ENCODE data around the gene SLC25A19.

Gene SLC25A19

GRCh38 chr17:75289115-75289831, at the start of gene SLC25A19:
Gene SLC25A19, minus strand, starts transcription at chr17:75289433. Its CDS starts 2,669 bp downstream, at chr17:75286764.
- H2AFZ ChIP-seq (ENCODE audit: low read length, unreplicated experiment) = peak within 1 kb of the TSS; percentile 87
- H3K4me1 ChIP-seq (ENCODE audit: control insufficient read depth, insufficient read depth, low read length, unreplicated experiment) = peaks cover 4% of the 10 kb centered on the region
- H3K4me3 ChIP-seq (ENCODE audit: low read depth, low read length) = peak within 1 kb of the TSS; percentile 90
- peak within 1 kb of the TSS; percentile 94 for H3K27ac ChIP-seq (ENCODE audit: low read depth, low read length)
- H3K27me3 ChIP-seq (ENCODE audit: insufficient read depth, low read length) = no peaks in the 10 kb centered on the region
- no peaks in the 10 kb centered on the region for H3K36me3 ChIP-seq (ENCODE audit: insufficient read depth, low read length)
- H3K79me2 ChIP-seq (ENCODE audit: control insufficient read depth, insufficient read depth, low read length, unreplicated experiment) = no peaks in the 10 kb centered on the region

- no peaks in the 10 kb centered on the region for H3K36me3 ChIP-seq (ENCODE audit: insufficient read depth, low read length)
- H3K4me3 ChIP-seq (ENCODE audit: low read depth, low read length) = no peak overlapping the region
- H3K79me2 ChIP-seq (ENCODE audit: control insufficient read depth, insufficient read depth, low read length, unreplicated experiment) = peaks cover 48% of the 10 kb centered on the region
- H3K27ac ChIP-seq (ENCODE audit: low read depth, low read length) = no peak overlapping the region
- no peak overlapping the region for H2AFZ ChIP-seq (ENCODE audit: low read length, unreplicated experiment)
- no peaks in the 10 kb centered on the region for H3K4me1 ChIP-seq (ENCODE audit: control insufficient read depth, insufficient read depth, low read length, unreplicated experiment)
- H3K27me3 ChIP-seq (ENCODE audit: insufficient read depth, low read length) = no peaks in the 10 kb centered on the region
Measured at GRCh38 chr17:75338335-75338734, 49.1 kb upstream of the SLC25A19 start.

GRCh38 chr17:75335315-75335714, 46.1 kb upstream of the SLC25A19 start:
- no peak overlapping the region for H2AFZ ChIP-seq (ENCODE audit: low read length, unreplicated experiment)
- no peak overlapping the region for H3K4me3 ChIP-seq (ENCODE audit: low read depth, low read length)
- H3K27ac ChIP-seq (ENCODE audit: low read depth, low read length) = no peak overlapping the region
- no peaks in the 10 kb centered on the region for H3K4me1 ChIP-seq (ENCODE audit: control insufficient read depth, insufficient read depth, low read length, unreplicated experiment)
- no peaks in the 10 kb centered on the region for H3K27me3 ChIP-seq (ENCODE audit: insufficient read depth, low read length)
- peaks cover 36% of the 10 kb centered on the region for H3K79me2 ChIP-seq (ENCODE audit: control insufficient read depth, insufficient read depth, low read length, unreplicated experiment)
- H3K36me3 ChIP-seq (ENCODE audit: insufficient read depth, low read length) = no peaks in the 10 kb centered on the region

- H2AFZ ChIP-seq (ENCODE audit: low read length, unreplicated experiment) = no peak overlapping the region
- no peaks in the 10 kb centered on the region for H3K4me1 ChIP-seq (ENCODE audit: control insufficient read depth, insufficient read depth, low read length, unreplicated experiment)
- H3K4me3 ChIP-seq (ENCODE audit: low read depth, low read length) = no peak overlapping the region
- H3K27ac ChIP-seq (ENCODE audit: low read depth, low read length) = no peak overlapping the region
- H3K36me3 ChIP-seq (ENCODE audit: insufficient read depth, low read length) = no peaks in the 10 kb centered on the region
- H3K27me3 ChIP-seq (ENCODE audit: insufficient read depth, low read length) = no peaks in the 10 kb centered on the region
- peaks cover 33% of the 10 kb centered on the region for H3K79me2 ChIP-seq (ENCODE audit: control insufficient read depth, insufficient read depth, low read length, unreplicated experiment)
Measured at GRCh38 chr17:75334723-75335122, 45.5 kb upstream of the SLC25A19 start.

DNA sequence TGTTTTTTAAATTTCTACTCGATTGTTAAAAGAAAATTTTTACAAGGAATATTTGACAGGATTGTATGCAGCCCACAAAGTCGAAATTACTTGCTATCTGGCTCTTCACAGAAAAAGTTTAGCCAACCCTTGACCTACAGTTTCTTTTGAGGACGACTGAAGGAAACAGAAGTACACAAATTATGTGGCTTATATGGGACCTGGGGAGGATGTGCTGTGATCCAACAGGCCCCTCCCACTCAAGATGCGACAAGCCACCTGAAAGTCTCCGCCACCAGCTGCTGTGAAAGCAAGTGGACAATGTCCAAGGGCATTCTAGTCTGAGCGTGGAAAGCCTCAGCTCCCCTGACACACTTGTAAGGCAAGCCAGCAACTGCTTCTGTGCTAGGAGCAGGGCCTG, 42.4 kb upstream of the SLC25A19 start:
- no peak overlapping the region for H3K4me3 ChIP-seq (ENCODE audit: low read depth, low read length)
- peaks cover 26% of the 10 kb centered on the region for H3K79me2 ChIP-seq (ENCODE audit: control insufficient read depth, insufficient read depth, low read length, unreplicated experiment)
- no peak overlapping the region for H3K27ac ChIP-seq (ENCODE audit: low read depth, low read length)
- no peak overlapping the region for H2AFZ ChIP-seq (ENCODE audit: low read length, unreplicated experiment)
- H3K36me3 ChIP-seq (ENCODE audit: insufficient read depth, low read length) = no peaks in the 10 kb centered on the region
- H3K4me1 ChIP-seq (ENCODE audit: control insufficient read depth, insufficient read depth, low read length, unreplicated experiment) = no peaks in the 10 kb centered on the region
- no peaks in the 10 kb centered on the region for H3K27me3 ChIP-seq (ENCODE audit: insufficient read depth, low read length)

DNA sequence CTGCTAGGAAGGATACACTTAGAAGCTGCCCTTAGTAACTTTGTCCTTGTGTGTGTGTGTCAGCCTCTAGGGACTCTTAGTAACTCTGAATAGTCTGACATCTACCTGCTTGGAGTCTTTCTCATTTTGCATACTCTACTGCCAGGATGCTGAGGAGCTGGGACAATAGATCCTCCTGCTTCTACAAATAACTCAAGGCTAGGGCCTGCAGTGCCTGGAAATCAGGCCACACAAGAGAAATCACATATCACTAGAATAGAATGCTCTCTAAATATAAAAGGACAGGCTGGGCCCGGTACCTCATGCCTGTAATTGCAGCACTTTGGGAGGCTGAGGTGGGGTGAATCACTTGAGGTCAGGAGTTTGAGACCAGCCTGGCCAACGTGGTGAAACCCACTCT, 38.5 kb upstream of the SLC25A19 start:
- no peak overlapping the region for H2AFZ ChIP-seq (ENCODE audit: low read length, unreplicated experiment)
- peaks cover 8% of the 10 kb centered on the region for H3K4me1 ChIP-seq (ENCODE audit: control insufficient read depth, insufficient read depth, low read length, unreplicated experiment)
- H3K27me3 ChIP-seq (ENCODE audit: insufficient read depth, low read length) = no peaks in the 10 kb centered on the region
- no peaks in the 10 kb centered on the region for H3K36me3 ChIP-seq (ENCODE audit: insufficient read depth, low read length)
- no peak overlapping the region for H3K27ac ChIP-seq (ENCODE audit: low read depth, low read length)
- H3K79me2 ChIP-seq (ENCODE audit: control insufficient read depth, insufficient read depth, low read length, unreplicated experiment) = peaks cover 7% of the 10 kb centered on the region
- no peak overlapping the region for H3K4me3 ChIP-seq (ENCODE audit: low read depth, low read length)

GRCh38 chr17:75326226-75326848, 37.1 kb upstream of the SLC25A19 start:
- Histone ChIP-seq H3K79me2 (ENCODE audit: control insufficient read depth, insufficient read depth, low read length, unreplicated experiment) (peaks cover 7% of the 10 kb centered on the region), H3K27me3 (ENCODE audit: insufficient read depth, low read length) (no peaks in the 10 kb centered on the region), H3K4me1 (ENCODE audit: control insufficient read depth, insufficient read depth, low read length, unreplicated experiment) (peaks cover 8% of the 10 kb centered on the region), H3K4me3 (ENCODE audit: low read depth, low read length) (no peak overlapping the region), H2AFZ (ENCODE audit: low read length, unreplicated experiment) (no peak overlapping the region), H3K36me3 (ENCODE audit: insufficient read depth, low read length) (no peaks in the 10 kb centered on the region), H3K27ac (ENCODE audit: low read depth, low read length) (0 out of 2 replicates have a peak overlapping the region, but pooled peaks have one; percentile 17)

DNA sequence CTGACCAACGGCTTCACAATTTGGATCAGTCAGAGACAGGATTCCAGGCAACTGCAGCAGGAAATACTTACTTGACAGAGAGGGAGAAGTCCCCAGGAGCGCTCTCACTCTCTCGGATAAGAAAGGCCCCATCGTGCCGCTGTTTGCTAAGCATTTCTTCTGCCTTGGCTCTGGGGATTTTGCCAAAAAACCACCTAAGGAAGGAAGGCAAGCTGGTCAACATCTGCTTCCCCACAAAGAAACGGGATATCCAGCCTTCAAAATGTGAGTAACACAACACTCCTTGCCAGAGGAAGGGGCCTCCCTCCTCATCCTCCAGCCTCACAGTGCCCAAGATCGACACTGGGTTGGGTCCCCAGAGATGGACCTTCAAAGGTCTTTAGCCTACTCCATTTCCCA, 36.6 kb upstream of the SLC25A19 start:
- Histone ChIP-seq H3K27me3 (ENCODE audit: insufficient read depth, low read length) (no peaks in the 10 kb centered on the region), H3K4me1 (ENCODE audit: control insufficient read depth, insufficient read depth, low read length, unreplicated experiment) (peaks cover 8% of the 10 kb centered on the region), H3K79me2 (ENCODE audit: control insufficient read depth, insufficient read depth, low read length, unreplicated experiment) (peaks cover 6% of the 10 kb centered on the region), H3K4me3 (ENCODE audit: low read depth, low read length) (no peak overlapping the region), H3K27ac (ENCODE audit: low read depth, low read length) (0 out of 2 replicates have a peak overlapping the region, but pooled peaks have one; percentile 17), H3K36me3 (ENCODE audit: insufficient read depth, low read length) (0 out of 2 replicates have a peak, but pooled peaks cover 1% of the 10 kb centered on the region), H2AFZ (ENCODE audit: low read length, unreplicated experiment) (no peak overlapping the region)

DNA sequence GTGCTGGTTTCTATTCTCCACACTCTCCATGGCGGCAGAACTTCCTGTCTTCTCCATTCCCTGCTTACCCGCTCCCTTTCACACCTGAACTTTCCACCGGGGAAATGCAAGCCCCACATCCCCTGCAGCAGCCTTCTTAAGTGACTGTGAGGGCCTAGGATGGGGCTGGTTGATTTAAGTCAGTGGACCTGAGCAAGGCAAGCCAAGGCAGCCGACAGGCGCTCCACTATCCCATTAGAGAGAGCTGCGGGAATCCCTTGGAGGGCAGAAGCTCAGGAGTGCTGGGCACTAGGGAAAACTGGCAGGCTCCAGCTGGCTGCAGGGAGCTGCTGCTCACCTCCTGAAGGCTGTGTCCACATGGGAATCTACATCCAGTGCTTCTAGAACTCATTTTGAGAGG, 36.1 kb upstream of the SLC25A19 start:
- H3K27me3 ChIP-seq (ENCODE audit: insufficient read depth, low read length) = no peaks in the 10 kb centered on the region
- peaks cover 5% of the 10 kb centered on the region for H3K36me3 ChIP-seq (ENCODE audit: insufficient read depth, low read length)
- H3K79me2 ChIP-seq (ENCODE audit: control insufficient read depth, insufficient read depth, low read length, unreplicated experiment) = peaks cover 3% of the 10 kb centered on the region
- no peak overlapping the region for H3K4me3 ChIP-seq (ENCODE audit: low read depth, low read length)
- H3K27ac ChIP-seq (ENCODE audit: low read depth, low read length) = no peak overlapping the region
- no peak overlapping the region for H2AFZ ChIP-seq (ENCODE audit: low read length, unreplicated experiment)
- peaks cover 8% of the 10 kb centered on the region for H3K4me1 ChIP-seq (ENCODE audit: control insufficient read depth, insufficient read depth, low read length, unreplicated experiment)

DNA sequence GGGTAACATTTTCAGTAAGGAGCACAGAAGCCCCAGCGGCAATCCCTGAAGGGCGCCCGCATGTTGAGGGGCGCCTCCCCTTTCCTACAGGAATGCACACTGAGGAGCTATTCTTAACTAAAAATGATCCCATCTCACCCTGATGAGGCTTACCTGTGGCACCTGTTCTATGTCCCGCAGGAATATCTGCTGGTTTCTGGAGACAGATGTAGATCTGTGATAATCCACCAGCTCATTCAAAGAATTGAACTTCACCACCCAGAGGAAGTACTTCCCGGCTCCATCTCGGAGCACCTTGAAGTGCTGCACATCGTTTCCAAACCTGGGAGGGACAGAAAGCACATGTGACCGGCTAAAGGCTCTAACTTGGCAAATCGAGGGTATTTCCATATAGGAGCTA, 32.3 kb upstream of the SLC25A19 start:
- Histone ChIP-seq H3K27ac (ENCODE audit: low read depth, low read length) (no peak overlapping the region), H2AFZ (ENCODE audit: low read length, unreplicated experiment) (no peak overlapping the region), H3K79me2 (ENCODE audit: control insufficient read depth, insufficient read depth, low read length, unreplicated experiment) (no peaks in the 10 kb centered on the region), H3K36me3 (ENCODE audit: insufficient read depth, low read length) (peaks cover 13% of the 10 kb centered on the region), H3K27me3 (ENCODE audit: insufficient read depth, low read length) (no peaks in the 10 kb centered on the region), H3K4me1 (ENCODE audit: control insufficient read depth, insufficient read depth, low read length, unreplicated experiment) (peaks cover 7% of the 10 kb centered on the region), H3K4me3 (ENCODE audit: low read depth, low read length) (no peak overlapping the region)

Measured in ACC112 (cell line).